Measurements from ENCODE around the gene SNAP91.
"Not testable (repeated sequence)": the region's sequence is repeated elsewhere in the genome, so short reads cannot be mapped to it uniquely, and the experiment has no call there.

The SNAP91 gene

DNA sequence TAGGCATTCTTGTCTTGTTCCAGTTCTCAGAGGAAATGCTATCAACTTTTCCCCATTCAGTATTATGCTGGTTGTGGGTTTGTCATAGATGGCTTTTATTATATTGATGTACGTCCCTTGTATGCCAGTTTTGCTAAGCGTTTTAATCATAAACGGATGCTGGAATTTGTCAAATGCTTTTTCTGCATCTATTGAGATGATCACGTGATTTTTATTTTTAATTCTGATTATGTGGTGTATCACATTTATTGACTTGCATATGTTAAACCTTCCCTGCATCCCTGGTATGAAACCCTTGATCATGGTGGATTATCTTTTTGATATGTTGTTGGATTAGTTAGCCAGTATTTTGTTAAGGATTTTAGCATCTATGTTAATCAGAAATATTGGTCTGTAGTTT is 79.0 kb downstream of the SNAP91 start:
- not testable (repeated sequence) for DNase-seq

DNA sequence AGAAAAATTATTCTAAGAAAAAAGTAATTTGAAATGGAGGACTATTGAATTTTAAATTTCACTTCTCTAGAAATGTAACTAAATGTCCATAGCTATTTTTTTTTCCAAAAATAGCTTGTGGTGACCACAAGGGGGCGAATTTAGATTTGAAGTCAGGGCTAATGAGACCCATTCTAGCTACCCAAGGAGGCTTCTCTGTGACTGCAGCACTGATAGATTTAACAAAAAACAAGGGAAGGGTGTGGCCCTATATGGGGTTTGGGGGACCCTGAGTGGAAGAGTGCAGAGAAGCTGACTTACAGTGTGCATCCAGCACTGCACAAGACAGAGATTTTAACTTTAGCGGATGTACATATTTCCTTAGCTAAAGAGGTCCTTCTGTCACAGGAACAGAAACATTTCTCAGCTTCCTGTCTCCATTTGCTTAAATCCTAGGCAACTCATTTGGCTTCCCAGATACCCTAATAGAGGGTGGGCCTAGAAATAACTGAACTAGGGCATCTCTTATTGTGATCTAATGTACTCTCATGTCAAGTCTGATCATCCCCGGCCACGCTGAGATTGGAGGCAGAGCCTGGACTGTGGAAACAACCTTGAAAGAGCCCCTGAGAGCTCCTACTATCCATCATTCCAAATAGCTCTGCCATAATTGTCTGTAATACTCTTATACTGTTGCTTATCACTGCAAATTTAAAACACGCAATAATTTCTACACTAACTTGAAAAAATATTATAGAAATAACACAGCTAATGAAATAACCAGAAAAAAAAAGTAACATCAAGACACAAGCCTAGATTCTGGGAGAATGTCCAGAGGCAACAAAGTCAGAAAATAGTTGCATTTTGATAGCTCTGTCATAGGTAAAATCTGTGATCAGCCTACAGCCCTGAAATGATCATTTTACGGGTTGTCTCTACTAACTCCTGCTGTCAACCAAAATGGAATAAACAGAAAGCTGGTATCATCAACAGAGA is 93.6 kb downstream of the SNAP91 start:
- no peak for DNase-seq

DNA sequence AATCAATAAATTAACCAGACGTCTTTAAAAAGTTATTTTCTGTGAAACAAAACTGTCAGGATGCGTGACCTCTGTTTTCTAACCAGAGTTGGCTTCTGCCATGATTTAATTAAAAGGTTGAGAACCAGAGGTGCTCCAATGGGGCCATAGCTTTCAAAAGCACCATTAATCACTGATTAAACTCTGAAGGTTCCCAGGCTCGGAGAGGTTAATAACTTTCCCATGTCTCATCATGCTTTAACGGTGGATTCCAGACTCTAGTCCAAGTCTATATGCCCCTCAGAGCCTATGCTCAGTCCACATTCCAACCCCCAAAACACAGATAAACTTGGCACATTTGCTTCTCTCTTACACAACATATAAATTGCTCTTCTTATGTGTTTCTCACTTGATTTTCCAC is 95.5 kb downstream of the SNAP91 start:
- no peak for DNase-seq

DNA sequence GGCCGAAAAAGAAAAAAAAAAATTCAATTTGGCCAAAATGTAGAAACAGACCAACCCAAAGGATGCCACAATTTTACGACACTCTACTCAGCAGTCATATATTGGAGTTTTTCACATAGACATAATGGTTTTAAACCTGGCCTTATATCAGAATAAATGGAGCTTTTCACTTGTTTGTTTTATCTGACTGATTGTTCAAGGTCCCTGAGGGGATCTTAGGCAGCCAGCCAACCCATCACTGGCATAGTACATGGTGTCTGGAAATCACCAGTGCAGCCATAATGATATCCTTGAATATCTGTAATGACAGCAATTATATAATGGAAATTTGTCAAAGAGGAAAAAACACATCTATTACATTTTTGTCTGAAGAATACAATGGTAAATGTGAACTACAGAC is 99.7 kb downstream of the SNAP91 start:
- peak; percentile 79 for DNase-seq

DNA sequence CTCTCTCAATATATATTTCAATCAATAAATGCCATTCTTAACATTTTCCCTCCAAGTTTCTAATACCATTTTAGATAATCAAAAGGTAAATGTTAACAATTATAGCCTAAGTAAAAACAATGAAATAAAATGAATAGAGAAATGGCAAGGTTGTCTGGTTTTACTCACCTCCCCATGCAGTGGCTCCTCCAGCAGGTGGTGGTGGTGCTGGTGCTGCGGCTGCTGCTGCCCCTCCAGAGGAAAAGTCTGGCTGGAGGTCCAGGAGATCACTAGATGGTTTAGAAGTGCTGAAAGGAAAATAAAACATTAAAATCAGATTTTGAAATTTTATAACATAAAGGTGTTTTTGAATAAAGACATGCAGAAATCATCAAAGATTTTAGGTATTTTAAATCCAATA is 103.4 kb downstream of the SNAP91 start:
- no peak for DNase-seq

DNA sequence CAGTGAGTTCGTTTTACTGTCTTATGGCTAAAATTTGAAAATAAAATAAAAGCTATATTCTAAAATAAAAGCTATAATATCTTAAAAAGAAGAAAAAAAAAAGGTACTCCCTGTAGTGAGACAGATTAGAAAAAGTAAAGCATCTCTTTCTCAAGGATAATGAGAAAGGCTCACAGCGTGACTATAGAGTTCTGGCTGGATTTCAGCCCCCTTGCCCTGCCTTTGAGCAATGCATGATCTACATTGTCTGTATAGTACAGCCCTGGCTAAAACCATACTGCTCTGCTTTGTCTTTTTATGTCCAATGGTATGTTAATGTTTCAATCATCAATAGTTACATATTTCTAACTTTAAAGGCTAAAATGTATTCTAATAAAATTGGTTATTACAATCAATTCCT is 105.3 kb downstream of the SNAP91 start:
- DNase-seq = no peak

DNA sequence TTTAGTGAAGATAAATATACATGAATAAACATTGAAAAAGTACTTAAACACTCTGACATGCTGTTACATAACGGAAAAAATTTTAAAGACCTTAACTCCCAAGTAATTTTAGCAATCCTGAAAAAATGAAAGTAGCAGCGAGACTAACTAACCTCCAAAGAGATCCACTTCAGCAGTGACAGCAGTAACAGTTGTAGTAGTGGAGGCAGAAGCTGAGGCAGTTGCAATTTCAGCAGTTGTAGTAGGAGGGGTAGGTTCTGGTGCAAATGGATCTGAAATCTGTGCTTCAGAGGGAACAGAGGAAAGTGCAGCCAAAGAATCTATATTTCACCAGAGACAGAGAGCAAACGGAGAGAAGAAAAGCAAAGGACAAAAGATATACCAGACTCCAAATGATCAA is 107.8 kb downstream of the SNAP91 start:
- DNase-seq = no peak

DNA sequence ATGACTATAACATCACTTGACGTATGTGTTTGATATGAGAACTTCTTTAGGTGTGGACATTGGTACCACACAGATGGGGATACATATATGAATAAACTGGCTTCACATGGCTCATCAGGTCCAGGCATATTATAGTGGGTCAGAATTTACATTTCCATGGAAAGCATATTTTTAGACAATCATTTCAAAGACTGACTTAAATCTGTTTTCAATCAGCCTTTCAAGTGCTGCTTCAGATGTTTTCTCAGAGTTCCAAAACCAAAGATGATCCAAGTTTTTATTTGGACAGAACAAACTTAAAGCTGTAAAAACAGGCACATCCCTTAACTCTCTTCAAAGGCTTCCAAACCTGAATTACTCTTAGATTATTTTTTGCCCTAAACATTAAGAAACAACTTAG is 108.4 kb downstream of the SNAP91 start:
- DNase-seq = no peak

DNA sequence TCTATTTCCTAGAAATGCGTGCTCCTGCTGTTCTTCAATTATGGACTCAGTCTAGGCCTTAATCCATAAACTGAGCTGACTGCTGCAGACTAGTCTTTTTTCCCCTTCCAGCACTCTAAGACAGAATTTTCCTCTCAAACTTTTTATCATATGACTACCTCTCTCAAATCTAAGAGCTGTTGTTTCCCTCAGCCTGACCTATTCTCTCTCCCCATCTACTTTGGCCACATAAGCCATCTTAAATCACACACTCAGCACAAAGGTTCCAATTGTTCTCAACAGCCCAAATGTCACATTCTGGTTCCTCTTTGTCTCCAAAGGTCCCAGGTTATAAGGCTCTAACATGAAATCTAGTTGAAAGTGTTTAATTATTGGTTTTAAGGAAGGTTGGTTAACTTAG is 111.4 kb downstream of the SNAP91 start:
- DNase-seq = no peak

DNA sequence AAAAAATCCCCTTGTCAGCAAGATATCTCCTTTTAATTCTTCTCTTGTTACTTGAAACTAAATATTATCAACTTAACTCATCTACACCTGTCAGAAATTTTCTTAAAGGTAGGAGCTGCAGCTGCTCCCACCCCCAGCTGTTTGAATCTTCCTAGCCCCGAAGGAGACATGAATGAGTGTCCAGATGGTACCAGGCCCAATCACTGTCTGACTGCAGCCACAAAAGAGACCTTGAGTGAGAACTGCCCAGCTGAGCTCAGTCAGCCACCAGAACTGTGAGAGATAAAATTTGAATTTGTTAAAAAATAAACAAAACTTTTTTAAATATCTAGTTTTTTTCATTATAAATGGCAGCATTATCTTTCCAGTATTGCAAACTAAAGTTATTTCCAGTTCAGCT is 111.8 kb downstream of the SNAP91 start:
- DNase-seq = no peak

DNA sequence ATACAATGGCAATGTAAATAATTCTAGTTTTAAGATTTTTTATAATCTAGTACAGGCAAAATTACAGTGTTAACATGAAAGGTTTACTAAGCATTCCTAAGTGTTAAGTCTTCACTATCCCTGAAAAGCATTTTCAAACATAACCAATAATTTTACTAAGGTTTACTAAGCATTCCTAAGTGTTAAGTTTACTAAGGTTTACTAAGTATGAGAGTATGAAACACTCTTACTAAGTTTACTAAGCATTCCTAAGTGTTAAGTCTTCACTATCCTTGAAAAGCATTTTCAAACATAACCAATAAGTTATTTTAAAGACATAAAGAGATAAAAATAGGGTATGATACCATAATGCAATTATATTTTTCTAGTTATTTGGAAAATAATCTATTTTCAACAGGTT is 114.0 kb downstream of the SNAP91 start:
- DNase-seq = no peak

DNA sequence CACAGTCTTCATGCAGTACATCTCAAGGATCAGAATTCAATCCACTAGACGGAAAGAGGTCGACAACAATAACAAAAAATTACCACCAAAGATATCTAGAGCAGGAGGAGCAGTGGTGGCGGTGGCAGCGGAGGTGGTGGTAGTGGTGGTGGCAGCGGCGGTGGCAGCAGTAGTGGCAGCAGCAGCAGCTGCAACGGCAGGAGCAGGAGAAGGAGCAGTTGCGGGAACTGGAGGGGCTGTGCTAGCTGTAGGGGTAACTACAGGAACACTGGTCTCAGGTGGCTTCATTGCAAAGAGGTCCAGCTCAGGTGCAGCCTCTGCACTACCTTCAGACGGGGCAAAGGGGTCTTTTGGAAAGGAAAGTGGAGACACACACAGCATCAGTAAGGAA is 115.5 kb downstream of the SNAP91 start:
- DNase-seq = no peak

DNA sequence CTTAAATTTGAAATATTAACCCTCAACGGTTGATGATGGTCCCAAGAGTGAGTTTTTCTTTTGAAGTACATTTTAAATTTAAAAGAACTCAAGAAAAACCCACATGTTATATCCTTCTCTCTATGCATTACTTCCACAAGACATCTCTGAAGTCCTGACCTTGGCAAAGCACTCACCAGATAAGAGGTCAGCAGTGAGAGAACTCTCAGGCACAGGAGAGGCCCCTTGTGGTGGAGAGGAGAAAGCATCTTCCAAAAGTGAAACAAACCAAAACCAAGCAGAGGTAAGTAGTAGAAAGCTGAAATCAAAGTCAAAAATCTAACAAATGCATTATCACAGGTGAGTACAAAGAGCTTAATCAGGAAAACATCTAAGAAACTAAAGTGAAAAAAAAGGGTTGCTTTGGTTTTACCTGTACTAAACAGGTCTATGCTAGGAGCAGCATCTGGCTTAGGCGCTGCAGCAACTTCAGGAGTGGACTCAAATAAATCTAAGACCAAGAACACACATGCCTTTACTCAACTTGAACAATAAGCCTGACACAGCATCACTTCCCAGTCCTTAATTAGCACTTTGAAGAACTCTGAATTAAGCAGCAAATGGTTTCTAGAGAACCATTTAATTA is 116.0 kb downstream of the SNAP91 start:
- DNase-seq = no peak

DNA sequence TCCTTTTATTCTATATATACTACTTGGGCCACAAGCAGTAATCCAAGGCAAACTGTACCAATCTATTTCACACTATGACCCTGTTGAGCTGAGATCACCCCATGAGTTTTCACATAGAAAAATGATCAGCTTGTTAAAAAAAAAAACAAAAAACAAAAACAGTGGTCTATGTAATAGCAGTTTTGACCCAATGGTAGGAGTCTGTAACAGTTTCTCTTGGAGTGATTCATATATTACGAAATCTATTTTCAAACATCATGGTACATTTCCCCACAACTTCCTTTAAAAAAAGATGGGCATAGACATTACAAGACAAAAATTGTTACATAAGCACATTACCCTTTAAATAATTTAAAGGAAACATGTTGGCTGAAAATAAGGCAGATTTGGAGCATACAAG is 118.5 kb downstream of the SNAP91 start:
- DNase-seq = no peak

DNA sequence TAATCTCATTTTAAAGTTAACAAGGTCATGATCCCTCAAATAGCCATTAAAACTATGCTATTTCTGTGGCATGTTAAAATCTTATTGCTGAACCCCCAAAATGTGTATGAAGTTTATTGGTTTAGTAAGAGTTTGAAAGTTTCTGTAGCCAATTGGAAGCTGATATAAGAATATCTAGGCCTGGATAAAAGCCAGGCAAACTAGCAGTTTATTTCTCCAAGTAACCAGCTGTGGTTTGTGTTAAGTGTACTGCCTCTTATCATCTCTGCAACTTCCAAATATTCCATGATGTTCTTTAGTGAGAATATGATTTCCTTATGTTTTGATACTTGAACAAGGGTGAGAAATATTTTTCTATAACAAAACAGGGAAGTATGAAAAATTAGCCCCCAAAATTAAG is 119.8 kb downstream of the SNAP91 start:
- no peak for DNase-seq

DNA sequence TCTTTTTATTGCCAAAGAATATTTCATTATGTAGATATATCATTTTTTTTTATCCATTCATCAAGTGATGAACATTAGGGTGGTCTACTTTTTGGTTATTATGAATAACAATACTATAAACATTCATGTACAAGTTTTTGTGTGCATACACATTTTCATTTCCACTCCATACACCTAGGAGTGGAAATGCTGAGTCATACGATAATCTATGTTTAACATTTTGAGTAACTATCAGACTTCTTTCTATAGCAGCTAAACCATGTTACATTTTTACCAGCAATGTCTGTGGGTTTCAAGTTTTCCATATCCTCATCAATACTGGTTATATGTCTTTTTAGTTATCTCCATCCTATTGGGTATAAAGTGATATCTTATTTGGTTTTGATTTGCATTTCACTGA is 130.8 kb downstream of the SNAP91 start:
- no peak for DNase-seq

DNA sequence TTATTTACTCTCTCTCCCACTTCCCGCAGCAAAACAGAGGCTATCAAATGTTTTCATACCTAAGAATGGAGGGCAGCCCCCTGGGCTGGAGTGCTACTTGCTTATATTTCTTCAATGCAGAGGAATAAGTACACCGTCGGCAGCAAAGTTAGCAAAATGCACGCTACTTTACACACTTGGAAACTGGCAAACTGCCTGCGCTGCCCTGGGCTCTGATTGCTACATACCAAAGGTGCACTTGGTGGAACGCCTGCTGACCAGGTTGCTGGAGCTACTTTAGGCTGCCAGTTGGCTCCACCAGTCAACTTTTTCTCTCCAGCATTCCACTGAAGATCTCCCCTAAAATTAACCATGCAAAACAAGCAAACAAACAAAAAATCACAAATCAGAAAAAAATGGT is 134.1 kb downstream of the SNAP91 start:
- DNase-seq = no peak

DNA sequence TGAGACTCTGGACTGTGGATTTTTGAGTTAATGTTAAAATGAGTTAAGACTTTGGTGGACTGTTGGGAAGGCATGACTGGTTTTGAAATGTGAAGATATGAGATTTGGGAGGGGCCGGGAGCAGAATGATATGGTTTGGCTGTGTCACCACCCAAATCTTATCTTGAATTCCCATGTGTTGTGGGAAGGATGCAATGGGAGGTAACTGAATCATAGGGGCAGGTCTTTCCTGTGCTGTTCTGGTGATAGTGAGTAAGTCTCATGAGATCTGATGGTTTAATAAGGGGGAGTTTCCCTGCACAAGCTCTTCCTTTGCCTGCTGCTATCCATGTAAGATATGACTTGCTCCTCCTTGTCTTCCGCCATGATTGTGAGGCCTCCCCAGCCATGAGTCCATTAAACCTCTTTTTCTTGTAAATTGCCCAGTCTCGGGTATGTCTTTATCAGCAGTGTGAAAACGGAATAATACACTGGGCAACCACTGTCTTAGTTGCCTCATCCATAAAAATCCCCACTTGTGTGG is 137.2 kb downstream of the SNAP91 start:
- DNase-seq = not testable (repeated sequence)

DNA sequence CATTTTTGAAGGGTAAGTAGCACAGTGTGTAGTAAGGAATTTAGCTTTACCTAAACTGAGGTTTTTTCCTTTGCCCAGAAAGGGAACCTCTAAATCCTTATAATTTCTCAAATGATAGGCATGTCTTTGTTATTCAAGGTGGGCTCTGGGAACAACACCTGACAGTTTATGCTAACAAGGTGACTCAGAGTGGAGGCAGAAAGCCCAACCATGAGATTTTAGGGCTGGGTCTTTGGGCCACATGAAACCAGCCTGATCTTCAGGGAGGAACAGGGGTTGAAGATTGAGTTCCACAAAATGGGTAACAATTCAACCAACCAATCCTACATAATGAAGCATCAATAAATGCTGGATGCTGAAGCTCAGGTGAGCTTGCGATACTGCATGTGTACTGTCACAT is 149.9 kb downstream of the SNAP91 start:
- DNase-seq = no peak

DNA sequence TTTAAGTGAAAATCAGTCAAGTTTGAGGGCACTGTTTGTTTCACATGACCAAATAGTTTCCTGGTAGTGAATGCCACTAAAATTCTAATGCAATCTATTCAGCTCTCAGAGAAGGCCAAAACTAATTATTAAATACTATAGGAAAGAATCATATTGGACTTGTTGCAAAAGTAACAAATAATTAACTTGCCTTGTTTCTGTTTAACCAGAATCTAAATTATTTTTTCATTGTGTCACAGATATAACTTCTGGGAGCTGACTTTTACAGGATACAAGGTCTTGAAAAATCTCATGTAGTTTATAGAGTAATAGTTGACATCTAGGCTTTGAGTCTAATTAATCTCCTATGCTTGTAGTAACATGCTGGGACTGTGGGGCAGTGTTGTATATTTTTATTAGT is 152.0 kb downstream of the SNAP91 start:
- DNase-seq = no peak

DNA sequence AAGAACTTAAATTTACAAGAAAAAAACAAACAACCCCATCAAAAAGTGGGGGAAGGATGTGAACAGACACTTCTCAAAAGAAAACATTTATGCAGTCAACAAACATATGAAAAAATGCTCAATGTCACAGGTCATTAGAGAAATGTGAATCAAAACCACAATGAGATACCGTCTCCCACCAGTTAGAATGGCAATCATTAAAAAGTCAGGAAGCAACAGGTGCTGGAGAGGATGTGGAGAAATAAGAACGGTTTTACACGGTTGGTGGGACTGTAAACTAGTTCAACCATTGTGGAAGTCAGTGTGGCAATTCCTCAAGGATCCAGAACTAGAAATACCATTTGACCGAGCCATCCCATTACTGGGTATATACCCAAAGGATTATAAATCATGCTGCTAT is 157.2 kb downstream of the SNAP91 start:
- DNase-seq = not testable (repeated sequence)

DNA sequence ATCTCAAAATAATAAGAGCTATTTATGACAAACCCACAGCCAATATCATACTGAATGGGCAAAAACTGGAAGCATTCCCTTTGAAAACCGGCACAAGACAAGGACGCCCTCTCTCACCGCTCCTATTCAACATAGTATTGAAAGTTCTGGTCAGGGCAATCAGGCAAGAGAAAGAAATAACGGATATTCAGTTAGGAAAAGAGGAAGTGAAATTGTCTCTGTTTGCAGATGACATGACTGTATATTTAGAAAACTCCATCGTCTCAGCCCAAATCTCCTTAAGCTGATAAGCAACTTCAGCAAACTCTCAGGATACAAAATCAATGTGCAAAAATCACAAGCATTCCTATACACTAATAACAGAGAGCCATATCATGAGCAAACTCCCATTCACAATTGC is 158.4 kb downstream of the SNAP91 start:
- DNase-seq = not testable (repeated sequence)

DNA sequence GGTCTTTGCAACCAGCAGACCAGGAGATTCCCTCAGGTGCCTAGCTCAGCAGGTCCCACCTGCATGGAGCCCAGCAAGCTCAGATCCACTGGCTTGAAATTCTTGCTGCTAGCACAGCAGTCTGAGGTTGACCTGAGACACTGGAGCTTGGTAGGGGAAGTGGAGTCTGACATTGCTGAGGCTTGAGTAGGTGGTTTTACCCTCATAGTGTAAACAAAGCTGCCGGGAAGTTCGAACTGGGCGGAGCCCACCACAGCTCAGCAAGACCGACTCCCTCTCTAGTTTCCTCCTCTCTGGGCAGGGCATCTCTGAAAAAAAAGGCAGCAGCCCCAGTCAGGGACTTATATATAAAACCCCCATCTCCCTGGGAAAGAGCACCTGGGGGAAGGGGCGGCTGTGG is 162.3 kb downstream of the SNAP91 start:
- no peak for DNase-seq

DNA sequence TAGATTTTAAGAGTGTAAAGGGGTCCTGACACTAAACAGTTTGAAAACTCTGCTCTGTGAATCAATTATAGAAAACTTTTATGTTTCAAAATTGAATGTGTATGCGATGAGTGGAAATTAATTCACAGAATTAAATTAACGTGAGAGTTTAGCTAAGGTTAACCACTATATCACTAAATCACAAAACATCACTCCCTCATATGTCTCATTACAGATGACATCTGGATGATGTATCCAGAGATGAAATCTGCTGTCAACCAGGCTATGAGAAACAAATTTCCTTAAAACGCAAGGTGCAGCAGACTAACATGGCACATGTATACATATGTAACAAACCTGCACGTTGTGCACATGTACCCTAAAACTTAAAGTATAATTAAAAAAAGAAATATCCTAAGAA is 169.2 kb downstream of the SNAP91 start:
- DNase-seq = no peak

Measured in NCI-H1092 (cell line).